SK-N-SH (cell line): ENCODE results near the gene AFF1. TPM values are rescaled to one million over a fixed set of nuclear protein-coding genes. Genes with fewer than 3 reads are reported as not detected.

Experiments
- CTCF ChIA-PET: fragments of 300-600, 350-600 bp; formaldehyde crosslinking; extraction: SDS; loops from one replicate; lab custom pipeline; 2021; lab: Yijun Ruan, JAX
- POLR2A ChIA-PET: fragments of 350-600 bp; sonication (Branson Sonifier 250); formaldehyde crosslinking; extraction: SDS; loops from one replicate; lab custom pipeline; 2020; ENCODE audit warnings: antibody characterized with exemption, inconsistent platforms; lab: Yijun Ruan, JAX
- DNase-seq: peaks from one replicate; pipeline ENCODE4 v3.0.0; 2012
- H2AFZ ChIP-seq: fragments of 200-600 bp; sonication (generic); 2 replicates; pipeline ENCODE4 v1.8.1; 2016; ENCODE audit warnings: antibody characterized with exemption, mild to moderate bottlenecking, low read depth
- H3F3A ChIP-seq: fragments of 200-600 bp; sonication (generic); replicated peaks from 2 replicates; pipeline ENCODE3; 2016; ENCODE audit warnings: antibody characterized with exemption, mild to moderate bottlenecking; ENCODE audit not compliant: insufficient read depth
- H3K27ac ChIP-seq, 2 experiments: fragments of 200-500 bp in 1 of 2; fragments of 200-600 bp in 1 of 2; sonication (Bioruptor generic) in 1 of 2; sonication (generic), shearing (Covaris generic) in 1 of 2; 2 replicates each; pipeline versions ENCODE4 v1.5.1 to v1.6.1; 2014 to 2016; ENCODE audit warnings: low read depth in 2 of 2, inconsistent platforms in 1 of 2, low read length in 1 of 2, mild to moderate bottlenecking in 1 of 2, mixed read lengths in 1 of 2
- H3K27me3 ChIP-seq: fragments of 200-600 bp; sonication (generic), shearing (Covaris generic); 2 replicates; pipeline ENCODE4 v1.6.1; 2016; ENCODE audit warnings: mixed run types; ENCODE audit not compliant: insufficient read depth
- H3K36me3 ChIP-seq, 2 experiments: fragments of 200-500 bp in 1 of 2; fragments of 200-600 bp in 1 of 2; sonication (Bioruptor generic) in 1 of 2; sonication (generic) in 1 of 2; replicated peaks in 1 of 2; 2 replicates each; pipeline versions ENCODE3 to v1.5.1; 2014 to 2016; ENCODE audit warnings: low read length in 1 of 2, mild to moderate bottlenecking in 1 of 2; ENCODE audit not compliant: insufficient read depth in 2 of 2, control insufficient read depth in 1 of 2
- H3K4me1 ChIP-seq, 2 experiments: fragments of 200-500 bp in 1 of 2; fragments of 200-600 bp in 1 of 2; sonication (Bioruptor generic) in 1 of 2; sonication (generic), shearing (Covaris generic) in 1 of 2; 2 replicates each; pipeline versions ENCODE4 v1.5.1 to v1.6.1; 2014 to 2016; ENCODE audit warnings: low read depth in 1 of 2, low read length in 1 of 2, mixed run types in 1 of 2; ENCODE audit not compliant: insufficient read depth in 2 of 2, control insufficient read depth in 1 of 2
- H3K4me2 ChIP-seq: fragments of 200-600 bp; sonication (generic), shearing (Covaris generic); 2 replicates; pipeline ENCODE4 v1.6.1; 2017; ENCODE audit warnings: mixed run types
- H3K4me3 ChIP-seq, 2 experiments: fragments of 200-500 bp in 1 of 2; fragments of 200-600 bp in 1 of 2; sonication (Bioruptor generic) in 1 of 2; sonication (generic), shearing (Covaris generic) in 1 of 2; 2 replicates each; pipeline versions ENCODE4 v1.5.1 to v1.8.1; 2014 to 2016; ENCODE audit warnings: low read depth in 2 of 2, inconsistent platforms in 1 of 2, low read length in 1 of 2, mild to moderate bottlenecking in 1 of 2, mixed read lengths in 1 of 2, moderate library complexity in 1 of 2
- H3K79me2 ChIP-seq: fragments of 200-600 bp; sonication (generic); 2 replicates; pipeline ENCODE4 v1.8.1; 2017; ENCODE audit warnings: mild to moderate bottlenecking; ENCODE audit not compliant: insufficient read depth
- H3K9ac ChIP-seq: fragments of 200-600 bp; sonication (generic); 2 replicates; pipeline ENCODE4 v1.6.1; 2017; ENCODE audit warnings: mixed run types
- H3K9me2 ChIP-seq: fragments of 200-600 bp; sonication (generic); 2 replicates; pipeline ENCODE4 v1.6.1; 2017; ENCODE audit warnings: mixed run types
- H3K9me3 ChIP-seq: fragments of 200-600 bp; sonication (generic); 2 replicates; pipeline ENCODE4 v1.6.1; 2017; ENCODE audit warnings: mixed run types, mild to moderate bottlenecking, moderate library complexity
- H4K20me1 ChIP-seq: fragments of 200-600 bp; sonication (generic); 2 replicates; pipeline ENCODE4 v1.6.1; 2017; ENCODE audit warnings: mild to moderate bottlenecking, mixed run types; ENCODE audit not compliant: insufficient read depth
- IRF3 ChIP-seq: fragments of 150-350 bp; IDR thresholded peaks from 2 replicates; pipeline ENCODE4 v1.6.1; 2016; ENCODE audit warnings: mild to moderate bottlenecking, low read depth, low read length
- POLR2AphosphoS5 ChIP-seq: IDR thresholded peaks from 2 replicates; pipeline ENCODE4 v1.6.1; 2012; ENCODE audit warnings: low read depth, low read length
- RXRA ChIP-seq: IDR thresholded peaks from 2 replicates; pipeline ENCODE4 v1.4.0; 2012; ENCODE audit warnings: low read depth, mild to moderate bottlenecking, borderline replicate concordance
- SIN3A ChIP-seq: IDR thresholded peaks from 2 replicates; pipeline ENCODE4 v1.6.1; 2012; ENCODE audit warnings: low read depth, mild to moderate bottlenecking, low read length, moderate library complexity, borderline replicate concordance
- SMC3 ChIP-seq: IDR thresholded peaks from 2 replicates; pipeline ENCODE4 v1.6.1; 2012; ENCODE audit warnings: low read depth, low read length, improper control_type of control experiment
- TCF12 ChIP-seq: IDR thresholded peaks from 2 replicates; pipeline ENCODE4 v1.4.0; 2012
- WGBS: methylation state at CpG from one replicate; pipeline ENCODE4 v1.1.6; 2017; ENCODE audit warnings: low lambda C conversion rate; 5-methylcytosine and 5-hydroxymethylcytosine counted together
- polyA plus RNA-seq, 3 experiments: library from polyadenylated mRNA; depleted of rRNA; stranded (reverse); fragments of >200 nt; gene quantifications; 2 replicates each; pipeline ENCODE4 v1.2.3, GENCODE V29; 2012

AFF1 gene
- polyA plus RNA-seq, 1 of the 3 experiments (the other 2 are of a cell fraction), result 2.7 TPM

GRCh38 chr4:86944964-86945781 is 10.4 kb downstream of the AFF1 start:
- ChIA-PET POLR2A (interaction anchor here (0.6 kb wide), 1 partner anchor 19 kb away, joined by 5 read pairs; no protein-coding TSS in a partner anchor), CTCF (interaction anchor here (0.9 to 1.5 kb wide), 4 partner anchors 9 to 148 kb away, joined by 3 to 5 read pairs (median 3); partner anchors contain the start of gene AFF1)
- H3K27me3 ChIP-seq, result no peaks in the 10 kb centered on the region
- no peak overlapping the region for H3K27ac ChIP-seq
- H3K4me1 ChIP-seq, result no peaks in the 10 kb centered on the region; a peak in 1 of 4 replicates
- H2AFZ ChIP-seq, result no peak overlapping the region
- no peaks in the 10 kb centered on the region for H4K20me1 ChIP-seq
- H3K9ac ChIP-seq, result no peak overlapping the region
- H3K9me3 ChIP-seq, result no peaks in the 10 kb centered on the region
- H3K79me2 ChIP-seq, result no peaks in the 10 kb centered on the region
- H3K4me2 ChIP-seq, result no peak overlapping the region
- no peak for DNase-seq
- no peaks in the 10 kb centered on the region for H3K9me2 ChIP-seq
- H3K36me3 ChIP-seq, result peaks cover 0 to 5% of the 10 kb centered on the region in 2 experiments
- TF ChIP-seq IRF3, result no peak
- no peak for TF ChIP-seq SIN3A
- TF ChIP-seq TCF12, result no peak
- no peak for TF ChIP-seq POLR2AphosphoS5
- TF ChIP-seq SMC3, result no peak
- TF ChIP-seq RXRA, result no peak
- H3K4me3 ChIP-seq, result no peak overlapping the region
- no peaks in the 10 kb centered on the region for H3F3A ChIP-seq

GRCh38 chr4:86946868-86947500 is 12.2 kb downstream of the AFF1 start:
- Histone ChIP-seq H3K79me2 (no peaks in the 10 kb centered on the region), H3K27ac (no peak overlapping the region), H3F3A (no peaks in the 10 kb centered on the region), H3K9ac (no peak overlapping the region), H3K9me3 (no peaks in the 10 kb centered on the region), H3K27me3 (no peaks in the 10 kb centered on the region), H3K36me3 (peaks cover 0 to 5% of the 10 kb centered on the region in 2 experiments), H3K4me1 (no peaks in the 10 kb centered on the region; a peak in 1 of 4 replicates), H3K4me2 (no peak overlapping the region), H3K4me3 (no peak overlapping the region), H3K9me2 (no peaks in the 10 kb centered on the region), H4K20me1 (no peaks in the 10 kb centered on the region), H2AFZ (no peak overlapping the region)
- 94% methylated on average over 3 of the region's 3 CpGs for WGBS
- CTCF ChIA-PET, result interaction anchor here (1.3 to 1.4 kb wide), 3 partner anchors 8 to 32 kb away, joined by 3 to 4 read pairs (median 3); no protein-coding TSS in a partner anchor
- no peak for TF ChIP-seq IRF3
- POLR2A ChIA-PET, result no interaction called here
- no peak for DNase-seq
